Suppressor macrophage (primary cell): ENCODE results near the gene TMEM53.

Experiments
- DNase-seq, 4 experiments: peaks; one replicate each; pipeline ENCODE4 v3.0.0-alpha.2; 2020 to 2022

The TMEM53 gene

DNA sequence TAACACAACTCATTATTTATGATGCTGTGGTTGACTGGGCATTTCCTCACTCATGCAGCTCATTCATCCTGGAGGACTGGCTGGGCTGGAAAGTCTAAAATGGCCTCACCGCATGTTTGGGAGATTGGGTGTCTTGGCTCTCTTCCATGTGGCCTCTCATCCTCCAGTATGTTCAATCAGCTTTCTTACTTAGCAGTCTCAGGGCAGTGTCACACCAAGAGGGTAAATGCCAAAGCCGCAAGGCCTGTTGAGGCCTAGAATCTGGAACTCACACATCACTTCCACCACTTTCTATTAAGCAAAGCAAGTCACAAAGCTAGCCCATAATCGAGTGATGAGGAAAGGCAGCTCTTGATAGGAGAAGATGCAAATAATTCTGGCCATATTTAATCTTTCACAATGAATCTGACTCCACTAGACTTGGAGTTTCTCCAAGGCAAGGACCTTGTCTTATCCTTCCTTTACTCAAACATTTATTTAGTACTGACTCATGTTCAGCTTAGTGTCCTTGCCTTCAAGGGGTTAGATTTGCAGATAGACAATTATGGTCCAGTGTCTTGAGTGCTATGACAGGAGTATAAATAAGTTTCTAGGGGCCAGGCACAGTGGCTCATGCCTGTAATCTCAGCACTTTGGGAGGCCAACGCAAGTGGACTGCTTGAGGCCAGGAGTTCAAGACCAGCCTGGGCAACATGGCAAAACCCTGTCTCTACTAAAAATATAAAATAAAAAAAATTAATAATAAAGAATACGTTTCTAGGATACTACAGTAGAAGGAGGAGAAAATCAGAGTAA is 45.1 kb downstream of the TMEM53 start:
- no peak for DNase-seq

DNA sequence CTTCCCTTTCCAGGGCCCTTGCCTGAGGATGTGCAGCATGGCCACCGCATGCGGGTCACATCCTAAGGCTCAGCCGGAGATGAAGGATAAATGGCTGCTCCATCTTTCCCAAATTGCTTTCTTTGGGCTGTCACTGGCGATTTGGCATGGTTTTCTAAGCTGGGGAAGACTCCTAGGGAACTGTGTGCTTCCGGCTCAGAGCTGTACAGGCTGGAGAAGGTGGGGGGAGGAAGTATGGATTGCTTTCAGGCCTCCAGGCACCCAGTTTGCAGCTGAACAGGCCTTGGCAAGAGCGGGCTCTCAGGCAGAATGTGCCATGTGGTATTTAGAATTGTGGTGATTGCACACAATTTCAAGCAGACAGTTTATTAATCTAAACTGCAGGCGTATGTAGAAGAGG is 48.9 kb downstream of the TMEM53 start:
- DNase-seq, result no peak

GRCh38 chr1:44624268-44624901 is 49.9 kb downstream of the TMEM53 start:
- no peak for DNase-seq

DNA sequence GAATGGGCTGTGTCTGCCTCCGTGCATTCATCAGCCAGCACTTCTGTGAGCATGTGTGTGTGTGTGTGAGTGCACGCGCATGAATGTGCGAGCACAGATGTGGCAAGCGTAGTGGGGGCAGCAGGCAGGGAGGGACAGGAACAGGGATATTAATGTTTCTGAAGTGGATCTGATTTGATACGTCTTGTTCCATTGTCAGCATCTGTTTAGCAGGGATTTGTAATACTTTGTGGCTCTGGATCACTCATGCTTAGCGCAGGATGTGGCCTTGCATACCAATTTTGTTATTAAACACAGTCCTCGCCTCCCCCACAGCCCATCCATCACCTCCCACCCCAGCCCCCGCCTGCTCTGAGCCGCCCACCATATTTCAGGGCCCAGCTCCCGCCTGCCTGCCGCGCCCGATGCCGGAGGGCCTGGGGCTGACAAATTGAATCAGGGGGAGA is 52.4 kb downstream of the TMEM53 start:
- no peak for DNase-seq

GRCh38 chr1:44620072-44620471 is 54.2 kb downstream of the TMEM53 start:
- no peak for DNase-seq

DNA sequence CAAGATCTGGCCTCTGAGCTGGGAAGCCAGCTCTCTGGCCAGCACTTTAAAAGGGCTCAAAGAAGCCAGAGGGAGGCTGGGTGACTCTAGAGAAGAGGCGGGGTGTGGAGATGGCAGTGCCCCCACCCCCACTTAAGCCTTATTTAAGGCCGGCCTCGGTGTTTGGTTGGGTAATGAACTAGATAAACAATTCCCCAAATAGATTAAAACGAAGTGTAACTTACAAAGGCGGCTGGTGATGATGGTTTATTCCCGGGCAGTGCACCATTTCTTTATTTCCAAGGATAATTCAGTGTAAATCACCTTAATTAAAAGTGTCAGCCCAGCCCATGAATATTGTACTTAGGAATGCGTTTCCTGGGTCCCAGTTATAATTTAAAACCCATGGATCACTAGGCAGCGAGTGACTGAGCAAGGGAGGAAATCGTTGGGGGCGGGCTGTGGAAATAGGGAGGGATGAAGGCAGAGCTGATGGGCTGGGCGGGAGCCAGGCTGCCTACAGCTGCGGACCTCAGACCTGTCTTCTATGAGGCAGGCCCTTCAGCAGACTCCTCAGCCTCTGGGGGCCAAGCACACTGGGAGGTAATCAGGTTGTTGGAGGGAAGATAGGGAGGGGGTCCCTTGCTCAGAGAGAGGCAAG is 54.9 kb downstream of the TMEM53 start:
- no peak for DNase-seq

DNA sequence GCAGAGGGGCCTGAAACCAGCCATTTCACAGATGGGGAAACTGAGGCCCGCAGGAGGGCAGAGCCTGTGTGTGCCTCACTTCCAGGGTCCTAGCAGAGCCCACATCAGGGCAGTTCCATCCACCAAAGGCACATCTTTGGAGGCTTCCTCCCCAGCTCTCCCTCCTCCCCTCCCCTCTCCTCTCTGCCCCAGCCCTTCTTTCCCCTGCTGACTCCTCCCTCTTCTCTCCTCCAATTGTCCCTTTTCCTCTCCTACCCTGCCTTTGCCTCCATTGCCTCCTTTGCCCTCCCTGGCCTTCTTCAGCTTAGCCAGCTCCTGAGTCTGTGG is 56.6 kb downstream of the TMEM53 start:
- DNase-seq, result no peak

- no peak for DNase-seq
Measured at GRCh38 chr1:44616991-44617702, 57.1 kb downstream of the TMEM53 start.

DNA sequence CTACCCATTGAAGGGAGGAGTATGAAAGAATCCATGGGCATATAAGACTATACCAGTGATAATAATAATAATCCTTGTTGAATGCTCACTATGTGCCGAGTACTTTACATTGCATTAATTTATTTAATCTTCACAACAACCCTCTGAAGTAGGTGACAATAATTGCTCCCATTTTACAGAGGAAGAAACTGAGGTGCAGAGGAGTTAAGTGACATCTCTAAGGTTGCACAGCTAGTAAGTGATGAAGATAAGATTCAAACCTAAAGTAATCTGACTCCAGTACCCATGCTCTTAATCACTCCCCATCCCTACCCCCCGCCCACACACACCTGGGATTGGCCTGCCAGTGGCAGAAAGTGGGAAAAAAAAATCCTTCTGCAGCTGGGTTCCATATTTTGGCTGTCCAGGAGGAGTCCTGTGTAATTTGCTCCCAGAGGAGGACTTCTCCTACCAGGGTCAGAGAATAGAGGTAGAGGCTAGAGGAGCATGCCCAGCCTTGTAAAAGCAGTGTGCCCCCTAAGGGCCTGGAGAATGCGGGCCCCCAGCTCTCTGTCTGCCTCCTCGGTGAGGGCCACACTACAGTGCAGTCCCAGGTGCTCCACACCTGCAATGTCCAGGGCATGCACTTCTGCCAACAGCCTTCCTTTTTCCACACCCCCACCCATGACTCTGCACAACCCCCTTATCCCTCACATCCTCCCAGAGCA is 57.8 kb downstream of the TMEM53 start:
- DNase-seq, result no peak

- DNase-seq, result no peak
Measured at GRCh38 chr1:44613941-44614340, 60.3 kb downstream of the TMEM53 start.

DNA sequence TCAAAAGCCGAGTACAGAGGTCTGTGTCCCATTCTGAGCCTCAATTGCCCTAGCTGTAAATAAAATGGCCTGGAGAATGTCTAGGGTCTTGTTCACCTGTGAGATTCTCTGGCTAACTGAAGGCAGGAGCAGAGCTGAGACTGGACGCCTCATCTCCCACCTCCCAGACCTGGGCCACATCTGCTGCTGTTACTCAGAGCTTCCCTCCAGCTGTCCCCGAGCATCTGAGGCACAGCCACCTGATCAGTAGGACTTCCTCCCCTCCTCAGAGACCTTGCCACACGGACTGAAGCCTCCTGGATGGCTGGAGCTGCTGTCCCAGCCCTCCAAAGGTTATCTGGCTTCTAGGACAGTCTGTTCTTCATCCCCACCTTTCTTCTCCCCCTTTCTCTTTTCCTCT is 62.4 kb downstream of the TMEM53 start:
- no peak for DNase-seq

GRCh38 chr1:44611419-44611818 is 62.9 kb downstream of the TMEM53 start:
- DNase-seq, result no peak

DNA sequence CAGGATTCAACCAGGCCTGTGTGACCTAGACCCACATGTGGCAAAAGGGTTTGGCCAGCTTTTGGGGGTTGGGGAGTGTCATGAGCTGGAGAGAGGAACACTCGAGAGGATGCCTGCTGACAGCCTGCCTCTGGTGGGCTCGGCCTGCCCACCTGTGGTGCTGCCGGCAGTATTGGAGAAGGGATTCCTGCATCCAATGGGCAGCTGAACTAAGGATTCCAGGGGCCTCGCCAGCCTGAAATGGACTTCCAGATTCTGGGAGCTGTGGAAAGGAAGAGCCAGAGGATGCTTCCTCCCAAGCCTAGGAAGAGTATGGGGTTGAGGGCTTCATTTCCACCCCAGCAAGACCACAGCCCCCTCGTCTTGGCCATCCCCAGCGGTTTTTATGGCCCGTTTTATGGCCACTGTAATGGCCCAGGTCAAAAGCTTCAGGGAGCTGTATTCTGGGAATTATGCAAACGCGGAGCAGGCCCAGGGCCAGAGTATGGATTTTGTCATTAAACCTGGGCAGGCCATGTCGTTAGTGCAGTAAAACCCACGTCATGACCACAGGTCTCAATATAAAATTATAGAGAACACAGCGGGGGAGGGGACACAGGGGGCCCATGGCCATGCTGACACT is 63.6 kb downstream of the TMEM53 start:
- no peak for DNase-seq

DNA sequence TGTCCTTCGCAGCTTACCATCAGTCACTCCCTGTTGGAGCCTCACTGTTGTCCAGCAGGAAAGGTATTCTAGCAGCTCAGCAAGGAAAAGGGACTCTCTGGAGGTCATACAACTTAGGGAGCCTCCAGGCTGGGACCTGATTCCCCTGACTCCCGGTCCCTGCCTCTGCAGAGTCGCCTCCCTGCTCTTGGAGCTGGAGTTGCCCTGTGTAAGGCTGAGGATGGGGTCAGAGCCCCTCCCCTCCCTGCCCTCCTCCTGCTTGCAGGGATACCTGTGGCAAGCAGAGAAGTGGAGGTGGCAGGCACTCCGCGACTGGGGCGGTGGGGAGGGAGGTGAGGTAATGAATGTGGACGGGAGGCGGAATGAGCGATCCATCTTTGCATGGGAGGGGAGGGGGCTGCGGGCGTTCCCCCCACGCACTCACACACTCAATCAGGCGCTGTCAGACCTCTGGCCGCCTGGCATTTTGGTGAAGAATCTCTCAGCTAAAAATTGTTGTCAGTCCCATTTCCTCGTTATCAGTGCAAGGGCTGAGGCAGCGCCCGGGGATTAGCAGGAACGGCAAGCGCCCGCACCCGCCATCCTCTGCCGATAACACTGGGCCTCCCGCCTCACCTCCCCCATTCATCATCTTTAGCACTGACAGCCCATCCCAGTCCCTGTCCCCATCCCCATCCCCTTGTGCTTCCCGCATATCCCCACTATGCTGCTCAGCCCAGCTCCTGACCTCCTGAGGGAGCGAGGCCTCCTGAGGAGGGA is 64.3 kb downstream of the TMEM53 start:
- DNase-seq, result no peak

DNA sequence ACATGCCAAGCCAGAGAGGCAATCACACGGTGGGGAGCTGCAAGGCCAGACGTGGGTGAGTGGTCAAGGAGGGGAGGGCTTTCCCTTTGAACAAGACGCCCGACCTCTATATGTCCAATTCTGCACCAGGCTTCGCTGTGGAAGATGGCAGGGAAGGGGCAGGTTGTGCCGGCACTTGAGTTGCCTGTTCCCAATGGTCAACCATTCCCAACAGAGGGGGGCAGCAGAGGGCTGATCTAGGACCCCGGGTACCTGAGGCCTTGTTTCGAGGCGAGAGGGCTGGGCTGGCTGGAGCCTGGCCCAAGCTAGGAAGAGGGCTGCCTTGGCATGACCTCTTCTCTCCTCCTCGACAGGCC is 64.9 kb downstream of the TMEM53 start:
- DNase-seq, result peak in 2 of 4 experiments; percentile 29 to 39

GRCh38 chr1:44608141-44608540 is 66.1 kb downstream of the TMEM53 start:
- no peak for DNase-seq

DNA sequence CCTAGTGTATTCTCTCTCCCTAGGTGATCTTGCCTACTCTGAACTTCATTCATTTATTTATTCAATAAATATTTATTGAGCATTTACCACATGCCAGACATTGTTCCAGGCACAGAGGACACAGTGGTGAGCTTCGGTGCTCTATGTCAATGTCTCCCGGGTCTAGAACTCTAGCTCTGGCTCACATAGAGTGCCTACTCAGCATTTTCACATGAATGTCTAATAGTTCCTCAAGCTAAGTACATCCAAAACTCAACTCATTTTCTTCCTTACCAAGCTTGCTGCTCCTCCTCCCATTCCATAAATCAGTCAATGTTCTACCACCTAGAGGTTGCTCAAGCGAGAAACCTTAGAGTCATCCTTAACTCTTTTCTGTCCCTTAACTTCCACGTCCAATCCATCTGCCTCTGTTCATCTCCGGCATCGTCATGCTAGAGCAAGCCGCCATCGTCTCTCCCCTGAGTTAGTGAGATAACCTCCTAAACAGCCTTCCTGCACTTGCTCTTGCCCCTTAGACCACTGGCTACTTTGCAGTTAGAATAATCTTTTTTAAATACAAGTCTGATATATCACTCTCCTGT is 67.5 kb downstream of the TMEM53 start:
- DNase-seq, result no peak

GRCh38 chr1:44605914-44606615 is 68.2 kb downstream of the TMEM53 start:
- DNase-seq, result no peak

- DNase-seq, result no peak
Measured at GRCh38 chr1:44604157-44604955, 69.9 kb downstream of the TMEM53 start.

DNA sequence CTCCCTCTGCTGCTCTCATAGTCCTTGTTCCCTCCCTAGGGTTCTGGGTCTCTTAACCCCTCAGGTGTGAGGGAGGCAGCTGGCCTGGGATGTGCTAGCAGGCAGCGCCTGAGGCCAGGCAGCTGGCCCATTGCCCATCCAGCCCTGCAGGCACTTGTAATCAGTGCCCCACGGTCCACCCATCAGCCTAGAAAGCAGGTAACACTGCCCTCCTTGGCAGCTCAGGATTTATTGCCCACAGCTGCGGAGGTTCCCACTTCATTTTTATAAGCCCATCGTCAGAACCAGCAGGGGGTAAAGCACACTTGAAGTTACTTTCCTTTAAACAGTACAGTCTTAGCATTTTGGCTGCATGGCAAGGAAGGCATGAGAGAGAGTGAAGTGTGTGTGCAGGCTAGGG is 70.6 kb downstream of the TMEM53 start:
- DNase-seq, result no peak
